ENCODE data around the gene AP3B1.

Gene AP3B1

GRCh38 chr5:78003450-78003849, 291.0 kb downstream of the AP3B1 start:
- no peak for DNase-seq (ENCODE audit: low read depth in 2 of 2)

DNA sequence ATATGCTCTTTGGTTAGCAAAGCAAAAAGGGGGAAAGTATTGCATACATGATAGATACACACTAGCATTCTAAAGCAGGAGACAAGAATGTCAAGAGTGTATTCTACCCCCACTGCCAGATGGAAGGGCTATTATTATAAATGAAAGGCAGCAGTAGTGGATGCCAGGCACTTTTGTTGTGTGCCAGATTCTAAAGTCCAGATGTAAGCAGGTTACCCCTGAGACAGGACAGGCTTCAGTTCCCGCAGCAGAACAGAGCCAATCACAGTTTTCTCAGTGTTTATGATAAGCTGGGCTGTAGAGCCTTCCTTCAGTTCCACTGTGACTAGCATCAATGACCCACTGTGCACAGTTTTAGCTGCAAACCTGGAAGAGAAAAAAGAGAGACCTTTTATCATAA, 291.8 kb downstream of the AP3B1 start:
- no peak for DNase-seq (ENCODE audit: low read depth in 2 of 2)

DNA sequence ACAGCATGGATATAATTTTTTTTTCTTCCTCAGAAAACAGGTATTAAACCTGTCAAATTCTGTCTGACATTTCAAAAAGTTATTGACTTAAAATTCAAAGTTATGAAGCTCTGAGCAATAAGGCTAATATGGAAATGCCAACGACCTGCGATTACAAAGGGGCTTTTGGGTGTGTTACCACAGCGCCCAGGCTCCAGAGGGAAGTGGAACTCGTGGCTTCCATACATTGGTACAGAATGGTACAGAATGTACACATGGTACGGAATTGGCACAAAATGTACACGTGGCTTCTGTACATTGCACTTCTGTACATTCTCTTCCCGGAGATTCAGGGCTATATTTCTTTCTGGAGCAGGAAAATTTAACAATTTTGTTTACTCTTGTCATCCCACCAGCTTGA, 293.3 kb downstream of the AP3B1 start:
- DNase-seq (ENCODE audit: low read depth in 2 of 2): no peak

DNA sequence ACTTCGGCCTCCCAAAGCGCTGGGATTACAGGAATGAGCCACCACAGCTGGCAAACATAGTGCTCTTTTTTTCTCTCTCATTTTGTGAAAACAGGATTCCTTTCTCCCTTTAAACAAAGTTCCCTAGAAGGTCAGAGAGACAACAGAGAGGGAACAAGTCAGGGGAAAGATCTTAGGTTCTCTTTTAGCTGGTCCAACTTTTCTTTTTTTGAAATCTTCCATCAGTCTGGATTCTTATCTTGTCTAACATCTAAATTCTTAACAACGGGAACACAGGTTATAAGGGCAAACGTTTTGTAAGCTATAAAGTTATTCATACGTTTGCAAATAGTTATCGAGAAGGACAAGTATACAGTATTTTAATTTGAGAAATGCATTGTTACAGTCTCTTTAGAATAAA, 294.3 kb downstream of the AP3B1 start:
- no peak for DNase-seq (ENCODE audit: low read depth in 2 of 2)

DNA sequence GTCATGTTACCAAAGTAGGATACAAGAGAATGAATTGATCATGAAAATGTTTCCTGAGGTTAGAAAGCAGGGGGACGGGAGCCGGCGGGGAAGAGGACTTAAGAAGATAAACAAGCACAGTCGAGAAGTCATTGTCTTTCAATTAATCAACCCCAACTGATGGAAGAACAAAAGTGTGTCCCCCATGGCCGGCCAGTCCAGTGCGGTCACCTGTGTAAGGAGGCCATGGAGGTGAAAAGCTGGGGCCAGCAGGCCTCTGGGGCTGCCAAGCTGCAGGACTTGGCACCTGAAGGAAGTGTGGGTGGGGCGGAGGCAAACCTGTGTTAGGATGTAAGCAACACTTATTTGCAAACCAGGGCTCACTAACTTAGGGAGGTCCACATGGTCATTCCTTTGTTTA, 295.1 kb downstream of the AP3B1 start:
- DNase-seq (ENCODE audit: low read depth in 2 of 2): no peak

DNA sequence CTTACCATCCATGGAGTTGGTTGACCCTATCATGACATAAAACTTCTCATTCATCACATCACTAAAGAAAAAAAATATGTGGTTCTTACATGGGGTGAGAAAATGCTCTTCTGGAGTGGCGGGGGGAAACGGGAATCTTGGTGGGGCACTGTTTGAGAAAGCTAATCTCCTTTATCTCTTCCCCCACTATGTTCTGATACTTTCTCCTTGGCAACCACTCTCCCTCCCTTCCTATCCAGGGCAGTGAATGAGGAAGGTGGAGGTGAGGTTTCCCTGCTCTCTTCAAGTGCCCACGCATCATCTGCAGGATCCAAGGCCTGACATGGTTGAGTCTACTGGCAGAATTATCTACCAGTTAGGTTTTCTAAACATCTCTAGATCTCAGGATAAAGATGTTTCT, 297.6 kb downstream of the AP3B1 start:
- no peak for DNase-seq (ENCODE audit: low read depth in 2 of 2)

DNA sequence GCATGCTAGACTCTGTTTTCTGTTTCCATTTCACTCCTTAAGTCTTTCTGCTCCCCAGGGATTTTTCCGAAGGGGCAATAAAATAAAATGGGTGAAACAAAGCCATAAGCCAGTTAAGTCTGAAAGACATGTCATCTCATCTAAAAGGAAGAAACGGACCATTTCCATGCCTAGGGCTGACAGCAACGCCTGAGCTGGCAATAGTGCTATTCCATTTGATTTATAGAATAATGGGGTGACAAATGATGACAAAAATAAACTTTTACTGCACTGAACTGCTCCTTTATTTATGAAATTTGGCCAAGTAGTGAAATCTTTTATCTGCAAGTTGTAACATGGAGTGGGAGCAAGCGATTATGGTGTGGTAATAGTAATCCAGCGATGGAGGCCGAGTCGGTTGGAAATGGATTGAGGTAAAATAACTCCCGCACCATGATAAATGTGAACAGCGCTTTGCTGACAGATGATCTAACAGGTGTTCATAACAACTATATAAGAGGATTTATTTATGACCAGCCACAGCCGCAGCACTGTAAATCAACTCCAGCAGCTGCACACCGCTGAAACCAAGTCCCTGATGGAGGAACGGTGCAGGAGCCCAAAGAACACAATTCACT, 298.6 kb downstream of the AP3B1 start:
- DNase-seq (ENCODE audit: low read depth in 2 of 2): no peak

- DNase-seq (ENCODE audit: low read depth in 2 of 2): no peak
Observed at GRCh38 chr5:77994943-77995342, 299.6 kb downstream of the AP3B1 start.

- no peak for DNase-seq (ENCODE audit: low read depth in 2 of 2)
Observed at GRCh38 chr5:77993855-77994318, 300.6 kb downstream of the AP3B1 start.

DNA sequence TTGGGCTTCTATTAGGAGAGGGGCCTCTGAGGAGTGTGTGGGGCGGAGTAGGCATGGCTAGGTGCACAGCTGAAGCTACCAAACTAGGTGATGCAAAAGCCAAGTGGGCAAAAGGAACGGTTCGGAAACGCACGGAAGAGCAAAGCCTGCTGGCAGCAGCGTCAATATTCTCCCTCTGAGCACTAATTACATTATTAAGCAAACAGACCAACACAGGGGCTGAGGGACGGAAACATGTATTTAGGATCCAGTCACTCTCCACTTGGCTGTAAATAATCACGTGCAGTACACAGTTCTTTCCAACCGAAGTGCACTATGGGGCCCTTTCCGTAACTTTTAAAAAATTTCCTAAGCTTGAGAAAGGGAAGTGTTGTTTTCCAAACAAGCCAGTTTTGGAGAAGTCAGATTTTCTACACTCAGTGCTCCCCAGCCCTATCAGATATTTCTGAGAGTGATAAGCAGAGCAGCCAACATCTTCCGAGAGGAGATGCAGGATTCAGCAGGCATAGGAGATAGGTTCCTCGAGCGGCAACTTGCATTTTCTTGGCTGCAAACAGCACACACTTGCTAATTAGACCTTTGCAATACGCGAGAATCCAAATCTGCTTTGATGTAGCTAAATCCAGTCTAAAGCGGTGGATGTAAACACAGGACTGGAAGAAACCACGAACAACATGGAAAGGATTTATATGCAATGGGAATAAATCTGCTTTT, 301.2 kb downstream of the AP3B1 start:
- DNase-seq (ENCODE audit: low read depth in 2 of 2): no peak

- DNase-seq (ENCODE audit: low read depth in 2 of 2): no peak
Observed at GRCh38 chr5:77991084-77991483, 303.4 kb downstream of the AP3B1 start.

DNA sequence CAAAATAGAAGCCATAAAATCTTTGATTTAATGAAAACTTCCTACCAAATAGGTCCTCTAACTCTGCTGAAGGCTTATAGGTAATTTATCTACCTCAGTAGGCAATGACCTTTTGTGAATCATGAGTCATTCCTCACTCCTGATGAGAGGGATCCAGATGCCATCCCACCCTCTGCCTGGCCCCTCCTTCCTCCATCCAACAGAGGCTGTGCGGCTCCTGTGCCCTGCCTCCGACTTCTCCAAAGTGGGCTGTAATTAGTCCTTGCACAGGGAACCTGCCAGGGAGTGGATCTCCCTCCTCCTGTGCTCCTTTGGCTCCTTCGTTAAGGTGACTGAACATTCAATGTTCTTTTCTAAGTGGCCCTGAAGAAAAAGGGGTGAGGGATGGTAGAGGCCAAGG, 304.5 kb downstream of the AP3B1 start:
- no peak for DNase-seq (ENCODE audit: low read depth in 2 of 2)

GRCh38 chr5:77987988-77988387, 306.5 kb downstream of the AP3B1 start:
- no peak for DNase-seq (ENCODE audit: low read depth in 2 of 2)

DNA sequence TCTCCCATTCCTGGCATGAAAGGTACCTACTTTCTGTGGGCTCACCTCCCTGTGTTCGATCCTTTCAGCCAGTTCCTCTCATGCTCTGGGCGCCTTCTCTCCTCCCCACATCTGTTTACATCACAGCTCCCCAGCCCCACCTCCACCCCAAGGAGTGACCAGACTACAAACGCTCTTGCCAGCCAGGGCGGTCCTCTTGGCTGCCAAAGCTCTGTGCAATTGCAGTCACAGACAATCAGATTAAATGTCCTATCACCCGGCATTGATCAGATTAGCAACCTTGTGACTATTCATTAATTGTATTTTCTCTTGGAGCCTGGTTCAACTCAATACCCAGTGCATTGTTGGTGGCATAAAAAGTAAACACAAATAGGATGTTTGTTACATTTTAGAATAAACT, 307.2 kb downstream of the AP3B1 start:
- DNase-seq (ENCODE audit: low read depth in 2 of 2): no peak

DNA sequence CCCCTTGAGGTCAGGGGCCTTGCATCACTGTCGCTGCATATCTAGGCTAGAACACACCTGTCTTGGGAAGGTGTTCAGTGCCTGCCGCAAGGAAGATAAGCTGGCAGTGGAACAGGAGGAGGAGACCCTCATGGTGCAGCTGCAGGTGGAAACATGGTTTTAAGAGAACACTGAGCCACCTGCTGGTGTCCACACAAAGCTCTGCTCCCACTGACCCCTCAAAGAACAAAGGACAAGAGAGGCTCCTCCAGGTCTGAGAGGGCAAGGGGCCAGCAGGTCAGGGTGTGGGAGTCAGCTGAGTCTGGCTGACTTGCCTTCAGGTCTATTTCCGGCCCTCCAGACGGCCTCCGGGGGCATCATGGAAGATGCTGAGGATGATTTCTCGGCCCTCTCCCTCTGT, 308.2 kb downstream of the AP3B1 start:
- no peak for DNase-seq (ENCODE audit: low read depth in 2 of 2)

- DNase-seq (ENCODE audit: low read depth in 2 of 2): no peak
Observed at GRCh38 chr5:77985247-77985646, 309.3 kb downstream of the AP3B1 start.

GRCh38 chr5:77984587-77984986, 309.9 kb downstream of the AP3B1 start:
- DNase-seq (ENCODE audit: low read depth in 2 of 2): no peak

GRCh38 chr5:77983482-77984199, 310.9 kb downstream of the AP3B1 start:
- no peak for DNase-seq (ENCODE audit: low read depth in 2 of 2)

DNA sequence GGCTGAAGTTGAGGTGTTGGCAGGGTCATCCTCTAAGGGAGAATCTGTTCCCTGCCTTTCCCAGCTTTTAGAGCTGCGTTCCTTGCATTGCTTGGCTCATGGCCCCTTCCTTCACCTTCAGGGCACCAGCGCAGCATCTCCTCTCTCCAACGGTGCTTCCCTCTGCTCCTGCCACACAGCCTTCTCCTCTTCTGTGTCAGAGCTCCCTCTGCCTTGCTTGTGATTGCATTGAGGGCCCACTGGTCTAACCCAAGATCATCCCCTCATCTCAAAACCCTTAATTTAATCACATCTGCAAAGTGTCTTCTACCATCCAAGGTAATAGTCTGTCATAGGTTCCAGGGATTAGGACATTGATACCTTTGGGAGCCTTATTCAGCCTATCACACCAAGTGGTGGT, 312.7 kb downstream of the AP3B1 start:
- DNase-seq (ENCODE audit: low read depth in 2 of 2): no peak

- no peak for DNase-seq (ENCODE audit: low read depth in 2 of 2)
Observed at GRCh38 chr5:77974576-77974975, 319.9 kb downstream of the AP3B1 start.

- DNase-seq (ENCODE audit: low read depth in 2 of 2): no peak
Observed at GRCh38 chr5:77973253-77973609, 321.3 kb downstream of the AP3B1 start.

DNA sequence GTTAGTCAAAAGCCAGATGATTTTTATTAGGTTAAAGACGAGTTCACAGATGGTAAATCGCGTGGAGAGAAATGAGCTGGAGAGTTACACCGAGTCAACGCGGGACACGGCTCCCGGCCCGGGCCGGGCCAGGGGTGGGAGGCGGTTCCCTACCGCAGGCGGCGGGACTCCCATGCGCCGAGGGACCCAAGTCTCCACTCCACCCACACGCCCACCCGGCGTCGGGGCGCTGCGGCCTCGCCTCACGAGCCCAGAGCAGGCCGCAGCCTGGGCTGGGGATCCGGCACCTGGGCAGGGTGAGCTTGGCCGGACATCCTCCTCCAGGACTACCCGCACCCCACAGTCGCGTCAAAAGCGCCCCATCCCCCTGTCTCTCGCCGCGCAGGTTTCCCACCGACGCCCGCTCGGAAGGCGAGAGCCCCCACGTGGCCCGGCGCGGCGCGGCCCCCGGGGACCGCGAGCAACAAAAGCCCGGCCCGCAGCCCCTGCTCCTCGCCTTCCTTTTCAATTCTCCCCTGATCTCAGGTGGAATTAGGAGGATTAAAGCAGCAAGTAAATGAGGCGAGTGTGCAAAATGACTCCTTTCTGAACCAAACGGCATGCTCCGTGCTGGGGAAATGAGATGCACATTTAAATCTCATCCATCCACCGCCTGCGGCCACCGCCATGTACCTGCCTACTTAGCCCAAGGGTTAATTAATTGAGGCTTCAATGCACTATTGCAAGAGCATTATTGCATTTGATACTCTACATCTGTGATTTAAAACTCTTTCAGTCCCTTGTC, 321.8 kb downstream of the AP3B1 start:
- DNase-seq (ENCODE audit: low read depth in 2 of 2): no peak

All from stimulated activated CD8-positive, alpha-beta memory T cell treated with anti-CD3 and anti-CD28 coated beads, Interleukin-7, amount 100 ng/mL, for 4 hours (primary cell).